ENCODE data around the gene UBXN10. TPM values are rescaled to one million over a fixed set of nuclear protein-coding genes. Genes with fewer than 3 reads are reported as not detected.

Gene UBXN10
- total RNA-seq, 1 donor from 2014 or later = 0.49 TPM

DNA sequence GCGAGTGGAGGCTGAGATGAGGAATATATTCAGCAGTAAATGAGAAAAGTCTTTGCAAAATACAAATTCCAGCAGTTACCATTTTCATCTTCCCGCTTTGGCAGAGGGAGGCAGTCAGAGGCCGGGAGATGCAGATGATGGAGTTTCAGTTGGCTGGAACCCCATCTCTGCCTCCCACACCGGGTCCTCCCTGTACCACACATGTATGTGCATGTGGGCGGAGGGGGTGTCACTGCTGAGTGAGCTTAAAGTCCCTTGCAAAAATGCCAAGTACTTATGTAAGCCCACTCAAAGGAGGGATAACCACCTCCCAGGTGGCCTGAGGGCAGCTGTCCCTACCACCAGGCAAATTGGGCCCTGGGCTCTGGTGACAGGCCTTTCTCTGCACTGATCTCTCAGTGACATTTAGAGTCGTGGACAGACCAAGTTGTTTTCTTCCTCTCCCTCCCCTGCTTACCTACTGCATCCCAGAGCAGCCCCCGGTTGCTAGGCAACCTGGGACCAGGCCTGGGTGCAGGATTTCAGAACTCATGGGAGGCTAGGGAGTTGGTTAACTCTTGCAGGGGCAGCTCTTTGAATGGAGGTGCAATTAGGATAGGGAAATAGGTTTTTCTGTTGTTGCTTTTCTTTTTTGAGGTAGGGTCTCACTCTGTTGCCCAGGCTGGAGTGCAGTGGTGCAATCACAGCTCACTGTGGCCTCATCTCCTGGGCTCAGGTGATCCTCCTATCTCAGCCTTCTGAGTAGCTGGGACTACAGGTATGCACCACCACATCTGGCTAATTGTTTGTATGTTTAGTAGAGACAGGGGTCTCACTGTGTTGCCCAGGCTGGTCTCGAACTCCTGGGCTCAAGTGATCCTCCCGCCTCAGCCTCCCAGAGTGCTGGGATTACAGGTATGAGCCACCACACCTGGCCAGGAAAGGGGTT lies 17.1 kb upstream of the UBXN10 start:
- no peak for TF ChIP-seq CTCF (IDR thresholded peaks at IDR 0.05; ENCODE audit: partially characterized antibody, unreplicated experiment)
- peaks cover 9% of the 10 kb centered on the region for H3K36me3 Mint-ChIP-seq (ENCODE audit: unreplicated experiment)
- H3K9me3 Mint-ChIP-seq (ENCODE audit: unreplicated experiment) = peaks cover 2% of the 10 kb centered on the region
- DNase-seq = no peak
- no peak overlapping the region for H3K27ac Mint-ChIP-seq (ENCODE audit: unreplicated experiment)
- no peaks in the 10 kb centered on the region for H3K4me1 Mint-ChIP-seq (ENCODE audit: low read depth, unreplicated experiment)
- H3K4me3 Mint-ChIP-seq (ENCODE audit: unreplicated experiment) = no peak overlapping the region
- H3K27me3 Mint-ChIP-seq (ENCODE audit: unreplicated experiment) = peaks cover 6% of the 10 kb centered on the region

DNA sequence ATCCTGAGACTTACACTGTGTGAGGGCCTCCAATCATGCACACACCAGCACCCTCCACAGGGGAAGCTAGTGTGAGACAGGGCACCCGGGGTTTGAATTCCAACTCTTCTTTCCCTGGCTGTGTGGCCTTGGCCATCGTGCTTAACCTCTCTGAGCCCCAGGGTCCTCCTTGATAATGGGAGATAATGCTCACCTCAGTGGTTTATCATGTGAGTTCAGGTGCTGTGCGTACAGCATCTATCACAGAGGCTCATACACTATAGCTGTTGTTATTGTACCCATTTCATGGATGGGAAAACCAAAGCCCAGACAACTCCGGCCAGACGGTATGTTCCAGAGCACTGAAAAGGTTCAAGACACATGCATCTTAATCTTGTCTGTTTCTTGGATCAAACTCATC lies 16.0 kb upstream of the UBXN10 start:
- Mint-ChIP-seq H3K4me1 (ENCODE audit: low read depth, unreplicated experiment) (no peaks in the 10 kb centered on the region), H3K27me3 (ENCODE audit: unreplicated experiment) (peaks cover 3% of the 10 kb centered on the region), H3K9me3 (ENCODE audit: unreplicated experiment) (peaks cover 2% of the 10 kb centered on the region), H3K4me3 (ENCODE audit: unreplicated experiment) (no peak overlapping the region), H3K36me3 (ENCODE audit: unreplicated experiment) (peaks cover 5% of the 10 kb centered on the region), H3K27ac (ENCODE audit: unreplicated experiment) (no peak overlapping the region)
- DNase-seq = no peak
- TF ChIP-seq CTCF (IDR thresholded peaks at IDR 0.05; ENCODE audit: partially characterized antibody, unreplicated experiment) = no peak

GRCh38 chr1:20172033-20172590 lies 13.8 kb upstream of the UBXN10 start:
- Mint-ChIP-seq H3K36me3 (ENCODE audit: unreplicated experiment) (no peaks in the 10 kb centered on the region), H3K9me3 (ENCODE audit: unreplicated experiment) (no peaks in the 10 kb centered on the region), H3K4me3 (ENCODE audit: unreplicated experiment) (no peak overlapping the region), H3K27ac (ENCODE audit: unreplicated experiment) (no peak overlapping the region), H3K27me3 (ENCODE audit: unreplicated experiment) (no peaks in the 10 kb centered on the region), H3K4me1 (ENCODE audit: low read depth, unreplicated experiment) (no peaks in the 10 kb centered on the region)
- no peak for DNase-seq
- no peak for TF ChIP-seq CTCF (IDR thresholded peaks at IDR 0.05; ENCODE audit: partially characterized antibody, unreplicated experiment)

GRCh38 chr1:20174937-20175666 lies 10.8 kb upstream of the UBXN10 start:
- Mint-ChIP-seq H3K4me3 (ENCODE audit: unreplicated experiment) (no peak overlapping the region), H3K36me3 (ENCODE audit: unreplicated experiment) (peaks cover 5% of the 10 kb centered on the region), H3K9me3 (ENCODE audit: unreplicated experiment) (no peaks in the 10 kb centered on the region), H3K4me1 (ENCODE audit: low read depth, unreplicated experiment) (no peaks in the 10 kb centered on the region), H3K27ac (ENCODE audit: unreplicated experiment) (no peak overlapping the region), H3K27me3 (ENCODE audit: unreplicated experiment) (peaks cover 1% of the 10 kb centered on the region)
- no peak for DNase-seq
- TF ChIP-seq CTCF (IDR thresholded peaks at IDR 0.05; ENCODE audit: partially characterized antibody, unreplicated experiment) = no peak
